ENCODE results near the gene ENOSF1. TPM values are rescaled to one million over a fixed set of nuclear protein-coding genes. Genes with fewer than 3 reads are reported as not detected.
"Not testable (repeated sequence)": the region's sequence is repeated elsewhere in the genome, so short reads cannot be mapped to it uniquely, and the experiment has no call there.

The ENOSF1 gene
- total RNA-seq, 1 donor from 2014 or later = 16.7 TPM

- H3K4me3 Mint-ChIP-seq (ENCODE audit: unreplicated experiment) = no peak overlapping the region
- TF ChIP-seq CTCF (IDR thresholded peaks at IDR 0.05) = no peak
- no peaks in the 10 kb centered on the region for H3K9me3 Mint-ChIP-seq (ENCODE audit: low read depth)
- no peak overlapping the region for H3K27ac Mint-ChIP-seq (ENCODE audit: unreplicated experiment)
- DNase-seq (ENCODE audit: low spot score) = no peak
- peaks cover 9% of the 10 kb centered on the region for H3K36me3 Mint-ChIP-seq (ENCODE audit: low read depth)
- no peaks in the 10 kb centered on the region for H3K27me3 Mint-ChIP-seq (ENCODE audit: low read depth)
- H3K4me1 Mint-ChIP-seq (ENCODE audit: low read depth) = no peaks in the 10 kb centered on the region
These were observed 28.9 kb downstream of the ENOSF1 start for GRCh38 chr18:683531-683930.

DNA sequence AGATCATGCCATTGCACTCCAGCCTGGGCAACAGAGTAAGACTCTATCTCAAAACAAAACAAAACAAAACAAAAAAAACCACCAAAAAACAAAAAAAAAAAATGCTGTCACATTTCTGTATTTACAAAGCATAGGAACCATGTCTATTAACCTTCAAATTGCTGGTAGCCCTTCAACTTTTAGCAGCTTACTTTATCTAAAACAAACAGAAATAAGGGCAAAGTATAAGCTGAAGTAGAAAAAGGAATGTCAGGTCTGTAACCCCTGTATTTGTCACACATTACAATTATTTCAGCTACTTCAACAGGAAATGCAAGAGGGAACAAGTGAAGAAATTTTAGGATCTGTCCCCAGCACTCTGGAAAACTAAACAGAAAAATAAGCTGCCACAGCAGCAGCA is 29.6 kb downstream of the ENOSF1 start:
- no peaks in the 10 kb centered on the region for H3K27me3 Mint-ChIP-seq (ENCODE audit: low read depth)
- peaks cover 9% of the 10 kb centered on the region for H3K36me3 Mint-ChIP-seq (ENCODE audit: low read depth)
- no peak for TF ChIP-seq CTCF (IDR thresholded peaks at IDR 0.05)
- no peaks in the 10 kb centered on the region for H3K9me3 Mint-ChIP-seq (ENCODE audit: low read depth)
- no peak for DNase-seq (ENCODE audit: low spot score)
- H3K27ac Mint-ChIP-seq (ENCODE audit: unreplicated experiment) = no peak overlapping the region
- no peak overlapping the region for H3K4me3 Mint-ChIP-seq (ENCODE audit: unreplicated experiment)
- H3K4me1 Mint-ChIP-seq (ENCODE audit: low read depth) = no peaks in the 10 kb centered on the region

- H3K36me3 Mint-ChIP-seq (ENCODE audit: low read depth); H3K27me3 Mint-ChIP-seq (ENCODE audit: low read depth); H3K4me1 Mint-ChIP-seq (ENCODE audit: low read depth); H3K9me3 Mint-ChIP-seq (ENCODE audit: low read depth); H3K4me3 Mint-ChIP-seq (ENCODE audit: unreplicated experiment); DNase-seq (ENCODE audit: low spot score); H3K27ac Mint-ChIP-seq (ENCODE audit: unreplicated experiment): not testable (repeated sequence)
These were observed 30.0 kb downstream of the ENOSF1 start for GRCh38 chr18:682416-682815.

GRCh38 chr18:681985-682384 is 30.4 kb downstream of the ENOSF1 start:
- no peaks in the 10 kb centered on the region for H3K27me3 Mint-ChIP-seq (ENCODE audit: low read depth)
- no peak overlapping the region for H3K27ac Mint-ChIP-seq (ENCODE audit: unreplicated experiment)
- no peak for DNase-seq (ENCODE audit: low spot score)
- H3K9me3 Mint-ChIP-seq (ENCODE audit: low read depth) = no peaks in the 10 kb centered on the region
- peaks cover 8% of the 10 kb centered on the region for H3K36me3 Mint-ChIP-seq (ENCODE audit: low read depth)
- H3K4me1 Mint-ChIP-seq (ENCODE audit: low read depth) = no peaks in the 10 kb centered on the region
- no peak for TF ChIP-seq CTCF (IDR thresholded peaks at IDR 0.05)
- no peak overlapping the region for H3K4me3 Mint-ChIP-seq (ENCODE audit: unreplicated experiment)

DNA sequence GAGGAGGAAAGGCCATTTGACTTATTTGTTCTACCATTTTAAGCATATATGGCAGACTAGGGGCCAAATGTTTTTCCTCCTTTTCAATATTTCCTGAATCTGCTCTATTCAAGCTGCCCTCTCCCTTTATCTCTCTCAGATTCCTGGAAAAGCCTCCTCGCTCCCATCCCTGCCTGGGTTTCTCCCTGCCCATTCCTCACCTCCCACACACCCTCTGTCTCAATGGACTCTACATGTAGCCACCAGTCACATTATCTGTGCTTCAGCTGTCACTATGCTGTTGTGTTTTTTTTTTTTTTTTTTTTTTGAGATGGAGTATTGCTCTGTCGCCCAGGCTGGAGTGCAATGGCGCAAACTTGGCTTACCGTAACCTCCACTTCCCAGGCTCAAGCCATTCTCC is 32.0 kb downstream of the ENOSF1 start:
- H3K27me3 Mint-ChIP-seq (ENCODE audit: low read depth) = no peaks in the 10 kb centered on the region
- TF ChIP-seq CTCF (IDR thresholded peaks at IDR 0.05) = no peak
- H3K36me3 Mint-ChIP-seq (ENCODE audit: low read depth) = peaks cover 6% of the 10 kb centered on the region
- no peaks in the 10 kb centered on the region for H3K4me1 Mint-ChIP-seq (ENCODE audit: low read depth)
- no peak overlapping the region for H3K27ac Mint-ChIP-seq (ENCODE audit: unreplicated experiment)
- no peak overlapping the region for H3K4me3 Mint-ChIP-seq (ENCODE audit: unreplicated experiment)
- no peak for DNase-seq (ENCODE audit: low spot score)
- no peaks in the 10 kb centered on the region for H3K9me3 Mint-ChIP-seq (ENCODE audit: low read depth)

DNA sequence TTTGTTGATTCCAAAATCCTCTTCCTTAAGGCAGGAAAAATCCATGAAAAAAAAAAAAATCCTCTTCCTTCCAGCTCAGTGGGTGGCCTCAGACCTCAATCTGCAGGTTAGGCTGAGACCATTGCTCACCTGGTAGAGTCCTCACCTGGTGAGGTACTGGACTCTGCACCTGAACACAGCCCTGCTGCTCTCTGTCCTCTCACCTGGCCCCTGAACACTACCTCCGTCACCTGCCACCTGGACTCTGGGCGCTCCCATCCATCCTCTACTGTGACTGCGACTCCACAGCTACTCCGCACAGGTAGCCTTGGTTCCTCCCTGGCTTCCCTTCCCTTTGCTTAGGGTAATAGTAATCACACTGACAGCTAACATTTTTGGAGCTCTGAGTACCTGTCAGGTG is 32.9 kb downstream of the ENOSF1 start:
- TF ChIP-seq CTCF (IDR thresholded peaks at IDR 0.05) = no peak
- no peak for DNase-seq (ENCODE audit: low spot score)
- Mint-ChIP-seq H3K4me1 (ENCODE audit: low read depth) (no peaks in the 10 kb centered on the region), H3K27me3 (ENCODE audit: low read depth) (no peaks in the 10 kb centered on the region), H3K9me3 (ENCODE audit: low read depth) (no peaks in the 10 kb centered on the region), H3K36me3 (ENCODE audit: low read depth) (peaks cover 9% of the 10 kb centered on the region), H3K4me3 (ENCODE audit: unreplicated experiment) (no peak overlapping the region), H3K27ac (ENCODE audit: unreplicated experiment) (no peak overlapping the region)
